Measurements from ENCODE around the gene R3HDM2. TPM values are rescaled to one million over a fixed set of nuclear protein-coding genes. Genes with fewer than 3 reads are reported as not detected.

R3HDM2 gene
- total RNA-seq, 1 experiment from 2014 or later = 45.4 TPM

DNA sequence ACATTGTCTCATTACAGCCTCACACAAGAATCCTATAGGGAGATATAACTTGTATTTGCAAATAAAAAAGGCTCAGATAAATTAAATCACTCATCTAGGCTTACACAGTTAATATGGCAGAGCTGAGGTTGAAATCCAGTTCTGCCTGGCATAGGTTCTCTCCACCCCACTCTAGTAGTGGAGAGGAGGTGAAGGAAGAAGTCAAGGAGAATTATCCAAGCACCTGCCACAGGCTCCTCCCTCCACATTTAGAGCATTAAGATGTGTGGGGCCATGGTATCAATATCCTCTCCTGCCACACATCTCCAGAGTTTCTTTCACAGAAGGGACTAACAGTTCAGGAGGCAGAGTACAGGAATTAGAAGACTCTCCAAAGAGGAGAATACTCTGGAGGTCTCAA lies 157.3 kb downstream of the R3HDM2 start:
- Histone ChIP-seq H3K4me3 (replicated peaks in 1 of 2; ENCODE audit: low read depth in 1 of 2, low read length in 2 of 2) (no peak overlapping the region), H3K27ac (ENCODE audit: low read depth, low read length) (no peak overlapping the region), H4K20me1 (ENCODE audit: insufficient read depth) (no peaks in the 10 kb centered on the region), H3K9ac (ENCODE audit: low read length) (no peak overlapping the region), H3K4me2 (ENCODE audit: low read length) (no peak overlapping the region), H3K27me3 (ENCODE audit: insufficient read depth, low read length) (no peaks in the 10 kb centered on the region), H3K4me1 (ENCODE audit: control insufficient read depth in 1 of 2, insufficient read depth in 2 of 2, low read length in 2 of 2) (no peaks in the 10 kb centered on the region), H3K9me2 (ENCODE audit: insufficient read depth) (no peaks in the 10 kb centered on the region), H3K9me3 (ENCODE audit: control insufficient read depth in 1 of 2, insufficient read depth in 1 of 2, low read depth in 1 of 2, low read length in 2 of 2) (no peaks in the 10 kb centered on the region), H2AFZ (ENCODE audit: low read depth, low read length, poor library complexity, severe bottlenecking) (no peak overlapping the region), H3K79me2 (ENCODE audit: insufficient read depth, low read length) (no peaks in the 10 kb centered on the region), H3K36me3 (ENCODE audit: control insufficient read depth in 1 of 2, insufficient read depth in 2 of 2, low read length in 2 of 2) (peaks cover 0 to 4% of the 10 kb centered on the region in 2 experiments; a peak in 1 of 4 replicates)
- ChIA-PET CTCF (interaction anchor here (1.5 kb wide), 1 partner anchor 8 kb away, joined by 3 read pairs; no protein-coding TSS in a partner anchor), POLR2A (no interaction called here), RAD21 (ENCODE audit: low non-redundant PET in 1 of 2, low total read pairs in 2 of 2, uncharacterized antibody in 2 of 2, unreplicated experiment in 2 of 2) (no interaction called here)
- DNase-seq (ENCODE audit: low read depth, low spot score) = no peak
- no TSS peak for BruUV-seq (replicated peaks)
- intact Hi-C loops (cut with micrococcal nuclease) = no loop called here
- TF ChIP-seq EZH2 (IDR thresholded peaks at IDR 0.05) (no peak), ELF1 (IDR thresholded peaks at IDR 0.05; ENCODE audit: borderline replicate concordance, low read depth) (no peak), SP1 (IDR thresholded peaks at IDR 0.05; ENCODE audit: low read depth) (no peak), EZH2phosphoT487 (IDR thresholded peaks at IDR 0.05; ENCODE audit: borderline replicate concordance) (no peak)
- TF ChIP-seq, protein P1, sequence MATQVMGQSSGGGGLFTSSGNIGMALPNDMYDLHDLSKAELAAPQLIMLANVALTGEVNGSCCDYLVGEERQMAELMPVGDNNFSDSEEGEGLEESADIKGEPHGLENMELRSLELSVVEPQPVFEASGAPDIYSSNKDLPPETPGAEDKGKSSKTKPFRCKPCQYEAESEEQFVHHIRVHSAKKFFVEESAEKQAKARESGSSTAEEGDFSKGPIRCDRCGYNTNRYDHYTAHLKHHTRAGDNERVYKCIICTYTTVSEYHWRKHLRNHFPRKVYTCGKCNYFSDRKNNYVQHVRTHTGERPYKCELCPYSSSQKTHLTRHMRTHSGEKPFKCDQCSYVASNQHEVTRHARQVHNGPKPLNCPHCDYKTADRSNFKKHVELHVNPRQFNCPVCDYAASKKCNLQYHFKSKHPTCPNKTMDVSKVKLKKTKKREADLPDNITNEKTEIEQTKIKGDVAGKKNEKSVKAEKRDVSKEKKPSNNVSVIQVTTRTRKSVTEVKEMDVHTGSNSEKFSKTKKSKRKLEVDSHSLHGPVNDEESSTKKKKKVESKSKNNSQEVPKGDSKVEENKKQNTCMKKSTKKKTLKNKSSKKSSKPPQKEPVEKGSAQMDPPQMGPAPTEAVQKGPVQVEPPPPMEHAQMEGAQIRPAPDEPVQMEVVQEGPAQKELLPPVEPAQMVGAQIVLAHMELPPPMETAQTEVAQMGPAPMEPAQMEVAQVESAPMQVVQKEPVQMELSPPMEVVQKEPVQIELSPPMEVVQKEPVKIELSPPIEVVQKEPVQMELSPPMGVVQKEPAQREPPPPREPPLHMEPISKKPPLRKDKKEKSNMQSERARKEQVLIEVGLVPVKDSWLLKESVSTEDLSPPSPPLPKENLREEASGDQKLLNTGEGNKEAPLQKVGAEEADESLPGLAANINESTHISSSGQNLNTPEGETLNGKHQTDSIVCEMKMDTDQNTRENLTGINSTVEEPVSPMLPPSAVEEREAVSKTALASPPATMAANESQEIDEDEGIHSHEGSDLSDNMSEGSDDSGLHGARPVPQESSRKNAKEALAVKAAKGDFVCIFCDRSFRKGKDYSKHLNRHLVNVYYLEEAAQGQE (IDR thresholded peaks at IDR 0.05; ENCODE audit: low read depth) = no peak
- TF ChIP-seq, protein P2, sequence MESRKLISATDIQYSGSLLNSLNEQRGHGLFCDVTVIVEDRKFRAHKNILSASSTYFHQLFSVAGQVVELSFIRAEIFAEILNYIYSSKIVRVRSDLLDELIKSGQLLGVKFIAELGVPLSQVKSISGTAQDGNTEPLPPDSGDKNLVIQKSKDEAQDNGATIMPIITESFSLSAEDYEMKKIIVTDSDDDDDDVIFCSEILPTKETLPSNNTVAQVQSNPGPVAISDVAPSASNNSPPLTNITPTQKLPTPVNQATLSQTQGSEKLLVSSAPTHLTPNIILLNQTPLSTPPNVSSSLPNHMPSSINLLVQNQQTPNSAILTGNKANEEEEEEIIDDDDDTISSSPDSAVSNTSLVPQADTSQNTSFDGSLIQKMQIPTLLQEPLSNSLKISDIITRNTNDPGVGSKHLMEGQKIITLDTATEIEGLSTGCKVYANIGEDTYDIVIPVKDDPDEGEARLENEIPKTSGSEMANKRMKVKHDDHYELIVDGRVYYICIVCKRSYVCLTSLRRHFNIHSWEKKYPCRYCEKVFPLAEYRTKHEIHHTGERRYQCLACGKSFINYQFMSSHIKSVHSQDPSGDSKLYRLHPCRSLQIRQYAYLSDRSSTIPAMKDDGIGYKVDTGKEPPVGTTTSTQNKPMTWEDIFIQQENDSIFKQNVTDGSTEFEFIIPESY (IDR thresholded peaks at IDR 0.05; ENCODE audit: extremely low read depth, insufficient replicate concordance, low read length) = no peak
- TF ChIP-seq, protein P3, sequence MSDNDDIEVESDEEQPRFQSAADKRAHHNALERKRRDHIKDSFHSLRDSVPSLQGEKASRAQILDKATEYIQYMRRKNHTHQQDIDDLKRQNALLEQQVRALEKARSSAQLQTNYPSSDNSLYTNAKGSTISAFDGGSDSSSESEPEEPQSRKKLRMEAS (IDR thresholded peaks at IDR 0.05) = no peak
- TF ChIP-seq, protein P4, sequence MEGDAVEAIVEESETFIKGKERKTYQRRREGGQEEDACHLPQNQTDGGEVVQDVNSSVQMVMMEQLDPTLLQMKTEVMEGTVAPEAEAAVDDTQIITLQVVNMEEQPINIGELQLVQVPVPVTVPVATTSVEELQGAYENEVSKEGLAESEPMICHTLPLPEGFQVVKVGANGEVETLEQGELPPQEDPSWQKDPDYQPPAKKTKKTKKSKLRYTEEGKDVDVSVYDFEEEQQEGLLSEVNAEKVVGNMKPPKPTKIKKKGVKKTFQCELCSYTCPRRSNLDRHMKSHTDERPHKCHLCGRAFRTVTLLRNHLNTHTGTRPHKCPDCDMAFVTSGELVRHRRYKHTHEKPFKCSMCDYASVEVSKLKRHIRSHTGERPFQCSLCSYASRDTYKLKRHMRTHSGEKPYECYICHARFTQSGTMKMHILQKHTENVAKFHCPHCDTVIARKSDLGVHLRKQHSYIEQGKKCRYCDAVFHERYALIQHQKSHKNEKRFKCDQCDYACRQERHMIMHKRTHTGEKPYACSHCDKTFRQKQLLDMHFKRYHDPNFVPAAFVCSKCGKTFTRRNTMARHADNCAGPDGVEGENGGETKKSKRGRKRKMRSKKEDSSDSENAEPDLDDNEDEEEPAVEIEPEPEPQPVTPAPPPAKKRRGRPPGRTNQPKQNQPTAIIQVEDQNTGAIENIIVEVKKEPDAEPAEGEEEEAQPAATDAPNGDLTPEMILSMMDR (IDR thresholded peaks at IDR 0.05 in 2 of 3, conservative IDR thresholded peaks at IDR 0.05 in 1 of 3; ENCODE audit: borderline replicate concordance in 1 of 3, insufficient read depth in 1 of 3, low read depth in 2 of 3, low read length in 2 of 3) = no peak
- ATAC-seq = no peak

Data from HCT116 (cell line).